Measurements from ENCODE around the gene SDS. TPM values are rescaled to one million over a fixed set of nuclear protein-coding genes. Genes with fewer than 3 reads are reported as not detected.

SDS gene
- total RNA-seq, 1 donor from 2014 or later, result not detected

DNA sequence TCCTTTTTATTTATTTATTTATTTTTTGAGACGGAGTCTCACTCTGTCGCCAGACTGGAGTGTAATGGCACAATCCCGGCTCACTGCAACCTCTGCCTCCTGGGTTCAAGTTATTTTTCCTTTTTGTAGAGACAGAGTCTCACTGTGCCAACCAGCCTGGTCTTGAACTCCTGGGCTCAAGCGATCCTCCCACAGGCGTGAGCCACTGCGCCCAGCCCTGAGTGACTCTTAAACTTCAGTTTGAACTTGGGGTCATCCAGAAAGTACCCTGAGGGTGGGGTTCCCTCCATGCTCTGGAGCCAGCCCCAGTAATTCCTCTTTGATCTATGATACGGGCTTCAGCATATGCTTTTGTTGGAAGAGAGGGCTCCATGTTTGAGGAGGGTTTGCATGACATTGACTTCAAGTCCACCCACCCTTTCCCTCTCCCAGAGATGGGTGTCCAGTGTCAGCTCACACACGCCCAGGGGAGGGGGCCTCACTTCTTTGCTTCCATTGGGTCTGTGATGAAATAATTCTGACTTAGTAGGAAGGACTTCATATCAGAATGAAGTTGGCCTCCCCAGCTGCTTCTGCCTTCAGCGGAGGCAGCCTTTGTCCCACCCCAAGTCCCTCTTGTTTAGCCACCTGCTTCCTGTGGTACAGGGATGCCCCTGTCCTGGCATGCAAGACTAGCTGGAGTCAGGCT lies 11.9 kb downstream of the SDS start:
- intact Hi-C loops (cut with DNase I), result no loop called here
- Histone ChIP-seq H3K27me3 (no peaks in the 10 kb centered on the region), H3K4me3 (no peak overlapping the region), H3K4me1 (no peaks in the 10 kb centered on the region), H3K36me3 (peaks cover 0 to 30% of the 10 kb centered on the region in 2 donors), H3K27ac (no peak overlapping the region), H3K9me3 (no peaks in the 10 kb centered on the region)
- no peak for TF ChIP-seq POLR2AphosphoS5 (IDR thresholded peaks at IDR 0.05; ENCODE audit: insufficient read depth in 1 of 2, low read depth in 1 of 2)
- TF ChIP-seq POLR2A (IDR thresholded peaks at IDR 0.05), result no peak
- TF ChIP-seq, protein P1, sequence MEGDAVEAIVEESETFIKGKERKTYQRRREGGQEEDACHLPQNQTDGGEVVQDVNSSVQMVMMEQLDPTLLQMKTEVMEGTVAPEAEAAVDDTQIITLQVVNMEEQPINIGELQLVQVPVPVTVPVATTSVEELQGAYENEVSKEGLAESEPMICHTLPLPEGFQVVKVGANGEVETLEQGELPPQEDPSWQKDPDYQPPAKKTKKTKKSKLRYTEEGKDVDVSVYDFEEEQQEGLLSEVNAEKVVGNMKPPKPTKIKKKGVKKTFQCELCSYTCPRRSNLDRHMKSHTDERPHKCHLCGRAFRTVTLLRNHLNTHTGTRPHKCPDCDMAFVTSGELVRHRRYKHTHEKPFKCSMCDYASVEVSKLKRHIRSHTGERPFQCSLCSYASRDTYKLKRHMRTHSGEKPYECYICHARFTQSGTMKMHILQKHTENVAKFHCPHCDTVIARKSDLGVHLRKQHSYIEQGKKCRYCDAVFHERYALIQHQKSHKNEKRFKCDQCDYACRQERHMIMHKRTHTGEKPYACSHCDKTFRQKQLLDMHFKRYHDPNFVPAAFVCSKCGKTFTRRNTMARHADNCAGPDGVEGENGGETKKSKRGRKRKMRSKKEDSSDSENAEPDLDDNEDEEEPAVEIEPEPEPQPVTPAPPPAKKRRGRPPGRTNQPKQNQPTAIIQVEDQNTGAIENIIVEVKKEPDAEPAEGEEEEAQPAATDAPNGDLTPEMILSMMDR (IDR thresholded peaks at IDR 0.05), result no peak
- no peak for DNase-seq (ENCODE audit: extremely low spot score in 2 of 2)

DNA sequence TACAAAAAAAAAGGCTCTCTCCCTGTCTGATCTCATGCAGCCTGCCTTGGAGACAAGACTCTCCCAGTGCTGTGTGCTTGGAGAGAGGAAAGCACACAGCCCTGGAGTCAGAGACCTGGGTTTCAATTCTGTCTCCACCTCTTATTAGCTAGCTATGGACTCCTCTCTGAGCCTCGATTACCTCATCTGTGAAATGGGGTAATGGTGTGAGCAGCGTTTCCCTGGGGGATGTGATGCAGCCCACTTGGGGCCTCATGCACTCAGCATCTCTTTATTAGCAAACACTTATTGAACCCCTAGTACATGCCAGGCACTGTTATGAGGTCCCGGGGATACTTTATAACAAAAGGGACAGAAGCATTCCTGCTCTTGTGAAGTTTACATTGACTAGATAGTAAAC lies 12.5 kb downstream of the SDS start:
- Histone ChIP-seq H3K4me1 (no peaks in the 10 kb centered on the region), H3K27ac (no peak overlapping the region), H3K9me3 (no peaks in the 10 kb centered on the region), H3K4me3 (no peak overlapping the region), H3K36me3 (peaks cover 0 to 34% of the 10 kb centered on the region in 2 donors), H3K27me3 (no peaks in the 10 kb centered on the region)
- intact Hi-C loops (cut with DNase I), result no loop called here
- DNase-seq (ENCODE audit: extremely low spot score in 2 of 2), result no peak
- TF ChIP-seq, protein P1 (IDR thresholded peaks at IDR 0.05), result no peak
- TF ChIP-seq POLR2AphosphoS5 (IDR thresholded peaks at IDR 0.05; ENCODE audit: insufficient read depth in 1 of 2, low read depth in 1 of 2) (no peak), POLR2A (IDR thresholded peaks at IDR 0.05) (no peak)

DNA sequence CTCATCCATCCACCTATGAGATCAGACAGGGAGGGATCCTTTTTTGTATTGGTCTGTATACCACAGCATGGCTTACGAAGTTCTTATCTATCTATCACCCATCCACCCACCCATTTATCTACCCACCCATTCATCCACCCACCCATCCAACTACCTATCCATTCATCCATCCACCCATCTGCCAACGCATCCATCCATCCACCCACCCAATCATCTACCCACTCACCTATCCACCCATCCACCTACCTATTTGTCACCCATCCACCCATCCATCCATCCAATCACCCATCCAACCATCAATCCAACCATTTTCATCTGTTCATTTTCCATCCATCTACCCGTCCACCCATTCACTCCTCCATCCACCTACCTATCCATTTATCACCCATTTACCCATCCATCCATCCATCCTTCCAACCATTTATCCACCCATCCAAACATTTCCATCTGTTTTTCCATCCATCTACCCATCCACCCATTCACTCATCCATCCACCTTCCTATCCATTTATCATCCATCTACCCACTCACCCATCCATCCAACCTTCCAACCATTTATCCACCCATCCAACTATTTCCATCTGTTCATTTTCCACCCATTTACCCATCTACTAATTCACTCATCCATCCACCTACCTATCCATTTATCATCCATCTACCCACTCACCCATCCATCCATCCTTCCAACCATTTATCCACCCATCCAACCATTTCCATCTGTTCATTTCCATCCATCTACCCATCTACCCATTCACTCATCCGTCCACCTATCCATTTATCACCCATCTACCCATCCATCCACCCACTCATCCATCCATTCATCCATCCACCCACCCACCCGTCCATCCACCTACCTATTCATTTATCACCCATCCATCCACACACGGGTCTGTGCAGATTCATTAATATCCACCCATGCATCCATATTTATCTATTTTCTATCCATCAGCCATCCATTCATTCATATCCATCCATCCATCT lies 13.3 kb downstream of the SDS start:
- no peaks in the 10 kb centered on the region for H3K4me1 ChIP-seq
- intact Hi-C loops (cut with DNase I), result no loop called here
- no peaks in the 10 kb centered on the region for H3K9me3 ChIP-seq
- H3K4me3 ChIP-seq, result no peak overlapping the region
- no peak overlapping the region for H3K27ac ChIP-seq
- peaks cover 0 to 35% of the 10 kb centered on the region in 2 donors for H3K36me3 ChIP-seq
- TF ChIP-seq POLR2A (IDR thresholded peaks at IDR 0.05) (no peak), POLR2AphosphoS5 (IDR thresholded peaks at IDR 0.05; ENCODE audit: insufficient read depth in 1 of 2, low read depth in 1 of 2) (no peak)
- TF ChIP-seq, protein P1 (IDR thresholded peaks at IDR 0.05), result no peak
- no peak for DNase-seq (ENCODE audit: extremely low spot score in 2 of 2)
- no peaks in the 10 kb centered on the region for H3K27me3 ChIP-seq

DNA sequence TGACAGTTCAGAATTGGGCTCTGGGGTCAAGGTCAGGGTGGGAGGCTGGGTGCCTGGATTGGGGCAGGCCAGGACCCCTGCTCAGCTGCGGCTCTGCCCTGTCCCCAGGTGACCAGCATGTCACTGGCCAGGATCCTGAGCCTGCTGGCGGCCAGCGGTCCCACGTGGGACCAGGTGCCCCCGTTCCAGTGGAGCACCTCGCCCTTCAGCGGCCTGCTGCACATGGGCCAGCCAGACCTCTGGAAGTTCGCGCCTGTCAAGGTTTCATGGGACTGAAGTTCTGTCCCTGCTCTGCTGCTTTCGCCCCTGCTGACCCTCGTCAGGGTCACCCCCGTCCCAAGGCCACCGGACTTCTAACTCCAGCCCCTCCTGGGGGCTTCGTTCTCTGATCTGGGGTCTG lies 15.3 kb downstream of the SDS start:
- intact Hi-C loops (cut with DNase I), result no loop called here
- no peak overlapping the region for H3K4me3 ChIP-seq
- H3K4me1 ChIP-seq, result no peaks in the 10 kb centered on the region
- DNase-seq (ENCODE audit: extremely low spot score in 2 of 2), result no peak
- no peaks in the 10 kb centered on the region for H3K9me3 ChIP-seq
- TF ChIP-seq, protein P1 (IDR thresholded peaks at IDR 0.05), result no peak
- TF ChIP-seq POLR2A (IDR thresholded peaks at IDR 0.05), result no peak
- no peak for TF ChIP-seq POLR2AphosphoS5 (IDR thresholded peaks at IDR 0.05; ENCODE audit: insufficient read depth in 1 of 2, low read depth in 1 of 2)
- peaks cover 0 to 51% of the 10 kb centered on the region in 2 donors for H3K36me3 ChIP-seq
- H3K27me3 ChIP-seq, result no peaks in the 10 kb centered on the region
- H3K27ac ChIP-seq, result no peak overlapping the region

Measured in vagina (tissue), 2 donors.